SK-N-SH treated with all-trans-retinoic acid at 6 μM for 48 hours (cell line): ENCODE results near the gene ATG13.

ENCODE experiments used
- ATAC-seq: fragments of 200-7000 bp; cut with Tn5 transposase; 3 replicates; pipeline ENCODE4 v1.9.1; 2020; ENCODE audit warnings: mild to moderate bottlenecking, moderate library complexity
- ARNTL ChIP-seq: fragments of 450-650 bp; formaldehyde crosslinking; IDR thresholded peaks from 2 replicates; pipeline ENCODE4 v1.5.0; 2020; ENCODE audit warnings: low read depth, mild to moderate bottlenecking, moderate library complexity, borderline replicate concordance
- BACH2 ChIP-seq: fragments of 250-450 bp; sonication (Bioruptor Pico); IDR thresholded peaks from 2 replicates; pipeline ENCODE4 v1.9.0; 2021; ENCODE audit warnings: mild to moderate bottlenecking, borderline replicate concordance
- ESRRG ChIP-seq: fragments of 250-450 bp; sonication (Bioruptor Pico); IDR thresholded peaks from 2 replicates; pipeline ENCODE4 v1.6.1; 2021; ENCODE audit warnings: mild to moderate bottlenecking
- GLIS3 ChIP-seq: fragments of 250-450 bp; sonication (Bioruptor Pico); IDR thresholded peaks from 2 replicates; pipeline ENCODE4 v1.5.0; 2020; ENCODE audit warnings: mild to moderate bottlenecking, moderate library complexity
- ISL1 ChIP-seq: fragments of 250-450 bp; sonication (Bioruptor Pico); IDR thresholded peaks from 2 replicates; pipeline ENCODE4 v2.1.2; 2022; ENCODE audit warnings: mild to moderate bottlenecking, moderate library complexity
- OSR1 ChIP-seq: fragments of 250-450 bp; sonication (Bioruptor Pico); IDR thresholded peaks from 2 replicates; pipeline ENCODE4 v1.8.0; 2022; ENCODE audit warnings: moderate library complexity, mild to moderate bottlenecking, inconsistent platforms
- PPARA ChIP-seq: fragments of 250-450 bp; sonication (Bioruptor Pico); IDR thresholded peaks from 2 replicates; pipeline ENCODE4 v1.5.0; 2020; ENCODE audit warnings: mild to moderate bottlenecking, borderline replicate concordance
- RARB ChIP-seq: fragments of 250-450 bp; sonication (Bioruptor Pico); IDR thresholded peaks from 2 replicates; pipeline ENCODE4 v1.8.0; 2021; ENCODE audit warnings: mild to moderate bottlenecking, moderate library complexity
- SNAI2 ChIP-seq: fragments of 250-450 bp; sonication (Bioruptor Pico); IDR thresholded peaks from 2 replicates; pipeline ENCODE4 v1.5.0; 2020; ENCODE audit warnings: mild to moderate bottlenecking, moderate library complexity
- TCF4 ChIP-seq: fragments of 250-450 bp; sonication (Bioruptor Pico); IDR thresholded peaks from 2 replicates; pipeline ENCODE4 v1.8.0; 2021; ENCODE audit warnings: mild to moderate bottlenecking, moderate library complexity, borderline replicate concordance
- TOX ChIP-seq: fragments of 250-450 bp; sonication (Bioruptor Pico); IDR thresholded peaks from 2 replicates; pipeline ENCODE4 v1.8.0; 2021; ENCODE audit warnings: mild to moderate bottlenecking, moderate library complexity, borderline replicate concordance
- ZC3H10 ChIP-seq: fragments of 250-450 bp; sonication (Bioruptor Pico); IDR thresholded peaks from 2 replicates; pipeline ENCODE4 v1.5.1; 2021; ENCODE audit warnings: mild to moderate bottlenecking, moderate library complexity
- ZFP3 ChIP-seq: fragments of 250-450 bp; sonication (Bioruptor Pico); IDR thresholded peaks from 2 replicates; pipeline ENCODE4 v1.5.0; 2020; ENCODE audit warnings: mild to moderate bottlenecking, moderate library complexity
- ZFP30 ChIP-seq: fragments of 450-650 bp; formaldehyde crosslinking; IDR thresholded peaks from 2 replicates; pipeline ENCODE4 v1.5.0; 2022; ENCODE audit warnings: mild to moderate bottlenecking, moderate library complexity
- ZNF70 ChIP-seq: fragments of 450-650 bp; formaldehyde crosslinking; IDR thresholded peaks from 2 replicates; pipeline ENCODE4 v1.5.0; 2020; ENCODE audit warnings: mild to moderate bottlenecking, moderate library complexity
- ZNF8 ChIP-seq: fragments of 450-650 bp; formaldehyde crosslinking; IDR thresholded peaks from 2 replicates; pipeline ENCODE4 v1.5.0; 2020; ENCODE audit warnings: mild to moderate bottlenecking, moderate library complexity
- TF ChIP-seq, protein P1 (sequence below): fragments of 250-450 bp; sonication (Bioruptor Pico); IDR thresholded peaks from 2 replicates; pipeline ENCODE4 v1.5.0; 2020; ENCODE audit warnings: mild to moderate bottlenecking, moderate library complexity
- TF ChIP-seq, protein P2 (sequence below): fragments of 250-450 bp; sonication (Bioruptor Pico); IDR thresholded peaks from 2 replicates; pipeline ENCODE4 v1.8.0; 2021; ENCODE audit warnings: low read depth, mild to moderate bottlenecking, moderate library complexity, borderline replicate concordance
- TF ChIP-seq, protein P3 (sequence below): fragments of 250-450 bp; sonication (Bioruptor Pico); IDR thresholded peaks from 2 replicates; pipeline ENCODE4 v1.5.1; 2020; ENCODE audit warnings: low read depth, mild to moderate bottlenecking, moderate library complexity
- TF ChIP-seq, protein P4 (sequence below): fragments of 250-450 bp; sonication (Bioruptor Pico); IDR thresholded peaks from 2 replicates; pipeline ENCODE4 v1.5.1; 2021; ENCODE audit warnings: mild to moderate bottlenecking, moderate library complexity
- TF ChIP-seq, protein P5 (sequence below): fragments of 250-450 bp; sonication (Bioruptor Pico); IDR thresholded peaks from 2 replicates; pipeline ENCODE4 v1.8.0; 2020; ENCODE audit warnings: mild to moderate bottlenecking, moderate library complexity, borderline replicate concordance

ATG13 gene

DNA sequence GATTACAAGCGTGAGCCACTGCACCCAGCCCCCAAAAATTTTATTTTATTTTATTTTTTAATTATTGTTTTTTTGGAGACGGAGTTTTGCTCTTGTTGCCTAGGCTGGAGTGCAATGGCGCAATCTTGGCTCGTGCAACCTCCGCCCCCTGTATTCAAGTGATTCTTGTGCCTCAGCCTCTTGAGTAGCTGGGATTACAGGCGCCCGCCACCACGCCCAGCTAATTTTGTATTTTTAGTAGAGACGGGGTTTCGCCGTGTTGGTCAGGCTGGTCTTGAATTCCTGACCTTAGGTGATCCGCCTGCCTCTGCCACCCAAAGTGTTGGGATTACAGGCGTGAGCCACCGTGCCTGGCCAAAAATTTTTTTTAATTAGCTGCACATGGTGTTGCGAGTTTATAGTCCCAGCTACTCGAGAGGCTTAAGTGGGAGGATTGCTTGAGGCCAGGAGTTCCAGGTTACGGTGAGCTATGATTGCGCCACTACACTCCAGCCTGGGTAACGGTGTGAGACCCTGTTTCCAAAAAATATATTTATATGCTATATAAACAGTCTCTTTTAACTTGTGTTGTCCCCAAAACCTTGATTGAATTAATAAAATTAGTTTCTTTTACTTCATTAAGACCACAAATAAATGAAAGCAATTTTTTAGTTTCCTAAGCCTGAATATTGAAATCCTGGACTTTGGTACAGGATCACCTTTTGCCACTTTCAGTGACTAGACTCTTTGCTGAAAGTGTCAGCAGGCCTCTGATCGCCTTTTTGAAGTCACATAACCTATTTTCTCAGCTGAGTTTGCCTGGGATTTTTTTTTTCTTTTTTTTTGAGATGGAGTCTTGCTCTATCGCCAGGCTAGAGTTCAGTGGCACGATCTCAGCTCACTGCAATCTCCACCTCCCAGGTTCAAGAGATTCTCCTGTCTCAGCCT lies 16.2 kb downstream of the ATG13 start:
- no peak for ATAC-seq
- no peak for TF ChIP-seq OSR1 (CRISPR knock-in tag)
- TF ChIP-seq ZFP30 = no peak
- TF ChIP-seq BACH2 (CRISPR knock-in tag) = no peak
- TF ChIP-seq, protein P1, sequence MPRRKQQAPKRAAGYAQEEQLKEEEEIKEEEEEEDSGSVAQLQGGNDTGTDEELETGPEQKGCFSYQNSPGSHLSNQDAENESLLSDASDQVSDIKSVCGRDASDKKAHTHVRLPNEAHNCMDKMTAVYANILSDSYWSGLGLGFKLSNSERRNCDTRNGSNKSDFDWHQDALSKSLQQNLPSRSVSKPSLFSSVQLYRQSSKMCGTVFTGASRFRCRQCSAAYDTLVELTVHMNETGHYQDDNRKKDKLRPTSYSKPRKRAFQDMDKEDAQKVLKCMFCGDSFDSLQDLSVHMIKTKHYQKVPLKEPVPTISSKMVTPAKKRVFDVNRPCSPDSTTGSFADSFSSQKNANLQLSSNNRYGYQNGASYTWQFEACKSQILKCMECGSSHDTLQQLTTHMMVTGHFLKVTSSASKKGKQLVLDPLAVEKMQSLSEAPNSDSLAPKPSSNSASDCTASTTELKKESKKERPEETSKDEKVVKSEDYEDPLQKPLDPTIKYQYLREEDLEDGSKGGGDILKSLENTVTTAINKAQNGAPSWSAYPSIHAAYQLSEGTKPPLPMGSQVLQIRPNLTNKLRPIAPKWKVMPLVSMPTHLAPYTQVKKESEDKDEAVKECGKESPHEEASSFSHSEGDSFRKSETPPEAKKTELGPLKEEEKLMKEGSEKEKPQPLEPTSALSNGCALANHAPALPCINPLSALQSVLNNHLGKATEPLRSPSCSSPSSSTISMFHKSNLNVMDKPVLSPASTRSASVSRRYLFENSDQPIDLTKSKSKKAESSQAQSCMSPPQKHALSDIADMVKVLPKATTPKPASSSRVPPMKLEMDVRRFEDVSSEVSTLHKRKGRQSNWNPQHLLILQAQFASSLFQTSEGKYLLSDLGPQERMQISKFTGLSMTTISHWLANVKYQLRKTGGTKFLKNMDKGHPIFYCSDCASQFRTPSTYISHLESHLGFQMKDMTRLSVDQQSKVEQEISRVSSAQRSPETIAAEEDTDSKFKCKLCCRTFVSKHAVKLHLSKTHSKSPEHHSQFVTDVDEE = no peak
- TF ChIP-seq TCF4 = no peak
- TF ChIP-seq ESRRG (CRISPR knock-in tag) = no peak
- TF ChIP-seq ARNTL (CRISPR knock-in tag) = no peak
- TF ChIP-seq ZC3H10 (CRISPR knock-in tag) = no peak
- no peak for TF ChIP-seq ISL1 (CRISPR knock-in tag)
- TF ChIP-seq, protein P2, sequence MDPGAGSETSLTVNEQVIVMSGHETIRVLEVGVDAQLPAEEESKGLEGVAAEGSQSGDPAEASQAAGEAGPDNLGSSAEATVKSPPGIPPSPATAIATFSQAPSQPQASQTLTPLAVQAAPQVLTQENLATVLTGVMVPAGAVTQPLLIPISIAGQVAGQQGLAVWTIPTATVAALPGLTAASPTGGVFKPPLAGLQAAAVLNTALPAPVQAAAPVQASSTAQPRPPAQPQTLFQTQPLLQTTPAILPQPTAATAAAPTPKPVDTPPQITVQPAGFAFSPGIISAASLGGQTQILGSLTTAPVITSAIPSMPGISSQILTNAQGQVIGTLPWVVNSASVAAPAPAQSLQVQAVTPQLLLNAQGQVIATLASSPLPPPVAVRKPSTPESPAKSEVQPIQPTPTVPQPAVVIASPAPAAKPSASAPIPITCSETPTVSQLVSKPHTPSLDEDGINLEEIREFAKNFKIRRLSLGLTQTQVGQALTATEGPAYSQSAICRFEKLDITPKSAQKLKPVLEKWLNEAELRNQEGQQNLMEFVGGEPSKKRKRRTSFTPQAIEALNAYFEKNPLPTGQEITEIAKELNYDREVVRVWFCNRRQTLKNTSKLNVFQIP (CRISPR knock-in tag) = no peak
- TF ChIP-seq, protein P3, sequence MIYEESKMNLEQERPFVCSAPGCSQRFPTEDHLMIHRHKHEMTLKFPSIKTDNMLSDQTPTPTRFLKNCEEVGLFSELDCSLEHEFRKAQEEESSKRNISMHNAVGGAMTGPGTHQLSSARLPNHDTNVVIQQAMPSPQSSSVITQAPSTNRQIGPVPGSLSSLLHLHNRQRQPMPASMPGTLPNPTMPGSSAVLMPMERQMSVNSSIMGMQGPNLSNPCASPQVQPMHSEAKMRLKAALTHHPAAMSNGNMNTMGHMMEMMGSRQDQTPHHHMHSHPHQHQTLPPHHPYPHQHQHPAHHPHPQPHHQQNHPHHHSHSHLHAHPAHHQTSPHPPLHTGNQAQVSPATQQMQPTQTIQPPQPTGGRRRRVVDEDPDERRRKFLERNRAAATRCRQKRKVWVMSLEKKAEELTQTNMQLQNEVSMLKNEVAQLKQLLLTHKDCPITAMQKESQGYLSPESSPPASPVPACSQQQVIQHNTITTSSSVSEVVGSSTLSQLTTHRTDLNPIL (CRISPR knock-in tag) = no peak
- no peak for TF ChIP-seq ZNF8
- TF ChIP-seq ZNF70 (CRISPR knock-in tag) = no peak
- no peak for TF ChIP-seq GLIS3
- no peak for TF ChIP-seq SNAI2
- TF ChIP-seq PPARA = no peak

DNA sequence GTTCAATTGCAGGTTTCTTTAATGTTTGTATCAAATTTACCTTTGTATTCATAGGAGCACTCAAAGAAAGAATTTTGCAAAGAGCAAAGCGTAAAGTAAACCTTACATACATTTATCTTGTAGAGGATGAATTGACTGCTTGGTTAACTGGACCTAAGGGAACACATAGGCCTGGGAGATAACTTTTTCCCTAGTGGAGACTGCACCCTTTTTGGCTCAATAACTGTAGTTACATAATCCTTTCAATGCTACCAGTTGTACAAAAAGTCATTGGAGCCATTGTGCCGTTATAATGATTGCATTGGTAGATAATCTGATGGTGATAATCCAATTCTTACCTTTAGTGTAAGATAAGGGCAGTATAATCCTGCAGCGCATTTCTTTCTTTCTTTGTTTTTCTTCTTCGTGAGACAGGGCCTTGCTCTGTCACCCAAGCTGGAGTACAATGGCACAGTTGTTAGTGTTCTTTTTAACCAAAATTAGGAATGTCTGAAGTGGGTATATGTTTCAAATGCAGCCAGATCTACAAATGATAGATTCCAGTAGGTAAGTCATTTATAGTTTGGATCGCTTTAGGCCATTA lies 18.3 kb downstream of the ATG13 start:
- no peak for ATAC-seq
- TF ChIP-seq PPARA (no peak), ZFP3 (CRISPR knock-in tag) (no peak), ZNF70 (CRISPR knock-in tag) (no peak), ARNTL (CRISPR knock-in tag) (no peak), RARB (CRISPR knock-in tag) (no peak)

DNA sequence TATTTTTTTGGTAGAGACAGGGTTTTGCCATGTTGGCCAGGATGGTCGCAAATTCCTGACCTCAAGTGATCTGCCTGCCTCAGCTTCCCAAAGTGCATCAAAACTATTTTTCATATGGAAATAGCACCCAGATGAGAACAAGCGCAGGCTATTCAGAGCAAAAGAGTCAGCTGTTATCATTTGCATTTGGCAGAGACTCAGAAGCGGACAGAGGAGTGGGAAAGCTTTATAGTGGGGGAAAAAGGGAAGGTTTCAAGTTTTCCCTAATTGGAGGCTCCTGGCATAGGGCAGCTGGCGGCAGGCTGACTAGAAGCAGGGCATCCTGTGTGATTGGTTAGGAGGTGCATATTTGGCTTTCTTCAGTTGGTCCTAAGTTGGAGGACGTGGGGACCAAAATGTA lies 20.2 kb downstream of the ATG13 start:
- TF ChIP-seq OSR1 (CRISPR knock-in tag) = no peak
- TF ChIP-seq ZNF8 = no peak
- no peak for TF ChIP-seq ZNF70 (CRISPR knock-in tag)
- TF ChIP-seq, protein P4, sequence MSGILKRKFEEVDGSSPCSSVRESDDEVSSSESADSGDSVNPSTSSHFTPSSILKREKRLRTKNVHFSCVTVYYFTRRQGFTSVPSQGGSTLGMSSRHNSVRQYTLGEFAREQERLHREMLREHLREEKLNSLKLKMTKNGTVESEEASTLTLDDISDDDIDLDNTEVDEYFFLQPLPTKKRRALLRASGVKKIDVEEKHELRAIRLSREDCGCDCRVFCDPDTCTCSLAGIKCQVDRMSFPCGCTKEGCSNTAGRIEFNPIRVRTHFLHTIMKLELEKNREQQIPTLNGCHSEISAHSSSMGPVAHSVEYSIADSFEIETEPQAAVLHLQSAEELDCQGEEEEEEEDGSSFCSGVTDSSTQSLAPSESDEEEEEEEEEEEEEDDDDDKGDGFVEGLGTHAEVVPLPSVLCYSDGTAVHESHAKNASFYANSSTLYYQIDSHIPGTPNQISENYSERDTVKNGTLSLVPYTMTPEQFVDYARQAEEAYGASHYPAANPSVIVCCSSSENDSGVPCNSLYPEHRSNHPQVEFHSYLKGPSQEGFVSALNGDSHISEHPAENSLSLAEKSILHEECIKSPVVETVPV (CRISPR knock-in tag) = no peak
- no peak for TF ChIP-seq RARB (CRISPR knock-in tag)
- TF ChIP-seq ZC3H10 (CRISPR knock-in tag) = no peak
- TF ChIP-seq, protein P5, sequence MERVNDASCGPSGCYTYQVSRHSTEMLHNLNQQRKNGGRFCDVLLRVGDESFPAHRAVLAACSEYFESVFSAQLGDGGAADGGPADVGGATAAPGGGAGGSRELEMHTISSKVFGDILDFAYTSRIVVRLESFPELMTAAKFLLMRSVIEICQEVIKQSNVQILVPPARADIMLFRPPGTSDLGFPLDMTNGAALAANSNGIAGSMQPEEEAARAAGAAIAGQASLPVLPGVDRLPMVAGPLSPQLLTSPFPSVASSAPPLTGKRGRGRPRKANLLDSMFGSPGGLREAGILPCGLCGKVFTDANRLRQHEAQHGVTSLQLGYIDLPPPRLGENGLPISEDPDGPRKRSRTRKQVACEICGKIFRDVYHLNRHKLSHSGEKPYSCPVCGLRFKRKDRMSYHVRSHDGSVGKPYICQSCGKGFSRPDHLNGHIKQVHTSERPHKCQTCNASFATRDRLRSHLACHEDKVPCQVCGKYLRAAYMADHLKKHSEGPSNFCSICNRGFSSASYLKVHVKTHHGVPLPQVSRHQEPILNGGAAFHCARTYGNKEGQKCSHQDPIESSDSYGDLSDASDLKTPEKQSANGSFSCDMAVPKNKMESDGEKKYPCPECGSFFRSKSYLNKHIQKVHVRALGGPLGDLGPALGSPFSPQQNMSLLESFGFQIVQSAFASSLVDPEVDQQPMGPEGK (CRISPR knock-in tag) = no peak
- TF ChIP-seq ZFP30 = no peak
- no peak for TF ChIP-seq TOX (CRISPR knock-in tag)
- no peak for TF ChIP-seq TCF4
- no peak for TF ChIP-seq GLIS3
- TF ChIP-seq BACH2 (CRISPR knock-in tag) = no peak
- TF ChIP-seq ARNTL (CRISPR knock-in tag) = no peak
- TF ChIP-seq, protein P1 = no peak
- no peak for TF ChIP-seq ZFP3 (CRISPR knock-in tag)
- TF ChIP-seq ESRRG (CRISPR knock-in tag) = no peak
- no peak for TF ChIP-seq ISL1 (CRISPR knock-in tag)
- ATAC-seq = no peak
